ENCODE results near the gene DOCK9.

Gene DOCK9

GRCh38 chr13:98794498-98794897 is 183.4 kb downstream of the DOCK9 start:
- Histone ChIP-seq H3K4ac (ENCODE audit: low read depth, low read length) (no peak overlapping the region), H4K91ac (ENCODE audit: low read depth, low read length) (no peak overlapping the region), H3K27me3 (ENCODE audit: insufficient read depth, low read length) (no peaks in the 10 kb centered on the region), H3K79me2 (ENCODE audit: control insufficient read depth, insufficient read depth, low read length, poor library complexity) (no peaks in the 10 kb centered on the region), H3K9ac (ENCODE audit: low read length) (no peak overlapping the region), H2BK12ac (ENCODE audit: low read length) (no peak overlapping the region), H3K79me1 (ENCODE audit: low read length) (no peaks in the 10 kb centered on the region), H2BK5ac (ENCODE audit: low read depth, low read length, poor library complexity) (no peak overlapping the region), H3K27ac (ENCODE audit: low read depth, low read length) (no peak overlapping the region), H3K18ac (ENCODE audit: low read length) (no peak overlapping the region), H3K9me3 (ENCODE audit: insufficient read depth, low read depth, low read length) (no peaks in the 10 kb centered on the region), H3K36me3 (ENCODE audit: control insufficient read depth in 1 of 2, insufficient read depth in 2 of 2, low read length in 2 of 2) (peaks cover 18 to 38% of the 10 kb centered on the region in 2 experiments), H3K4me3 (ENCODE audit: low read depth, low read length) (no peak overlapping the region), H4K12ac (ENCODE audit: low read depth, low read length) (no peak overlapping the region), H2AK5ac (ENCODE audit: low read length) (no peak overlapping the region), H4K8ac (ENCODE audit: low read depth, low read length) (no peak overlapping the region), H2AFZ (ENCODE audit: insufficient read depth, low read length, poor library complexity) (no peak overlapping the region), H3K4me1 (ENCODE audit: control insufficient read depth in 1 of 2, insufficient read depth in 2 of 2, low read length in 2 of 2) (peaks cover 0 to 2% of the 10 kb centered on the region in 2 experiments), H3K23ac (ENCODE audit: low read length) (no peak overlapping the region), H3K4me2 (ENCODE audit: low read length) (no peak overlapping the region), H2BK120ac (ENCODE audit: insufficient read depth, low read length, poor library complexity) (no peak overlapping the region), H3K14ac (ENCODE audit: low read length) (no peak overlapping the region)
- no peak for DNase-seq
- WGBS (ENCODE audit: extremely low coverage, insufficient coverage, insufficient read length): no CpG with 5 or more reads among the region's 12 CpGs

- Histone ChIP-seq H3K36me3 (ENCODE audit: control insufficient read depth in 1 of 2, insufficient read depth in 2 of 2, low read length in 2 of 2) (peaks cover 18 to 34% of the 10 kb centered on the region in 2 experiments), H3K18ac (ENCODE audit: low read length) (no peak overlapping the region), H2AK5ac (ENCODE audit: low read length) (no peak overlapping the region), H3K27me3 (ENCODE audit: insufficient read depth, low read length) (no peaks in the 10 kb centered on the region), H3K14ac (ENCODE audit: low read length) (no peak overlapping the region), H3K4me3 (ENCODE audit: low read depth, low read length) (no peak overlapping the region), H3K9me3 (ENCODE audit: insufficient read depth, low read depth, low read length) (no peaks in the 10 kb centered on the region), H4K12ac (ENCODE audit: low read depth, low read length) (no peak overlapping the region), H3K79me1 (ENCODE audit: low read length) (no peaks in the 10 kb centered on the region), H3K4me2 (ENCODE audit: low read length) (no peak overlapping the region), H3K4me1 (ENCODE audit: control insufficient read depth in 1 of 2, insufficient read depth in 2 of 2, low read length in 2 of 2) (peaks cover 0 to 2% of the 10 kb centered on the region in 2 experiments), H2BK12ac (ENCODE audit: low read length) (no peak overlapping the region), H4K91ac (ENCODE audit: low read depth, low read length) (no peak overlapping the region), H2BK120ac (ENCODE audit: insufficient read depth, low read length, poor library complexity) (no peak overlapping the region), H2BK5ac (ENCODE audit: low read depth, low read length, poor library complexity) (no peak overlapping the region), H3K23ac (ENCODE audit: low read length) (no peak overlapping the region), H3K79me2 (ENCODE audit: control insufficient read depth, insufficient read depth, low read length, poor library complexity) (no peaks in the 10 kb centered on the region), H3K9ac (ENCODE audit: low read length) (no peak overlapping the region), H4K8ac (ENCODE audit: low read depth, low read length) (no peak overlapping the region), H2AFZ (ENCODE audit: insufficient read depth, low read length, poor library complexity) (no peak overlapping the region), H3K4ac (ENCODE audit: low read depth, low read length) (no peak overlapping the region), H3K27ac (ENCODE audit: low read depth, low read length) (no peak overlapping the region)
- no CpG with 5 or more reads among the region's 11 CpGs for WGBS (ENCODE audit: extremely low coverage, insufficient coverage, insufficient read length)
- DNase-seq: no peak
These were observed 184.9 kb downstream of the DOCK9 start for GRCh38 chr13:98792785-98793495.

- Histone ChIP-seq H3K27me3 (ENCODE audit: insufficient read depth, low read length) (no peaks in the 10 kb centered on the region), H3K36me3 (ENCODE audit: control insufficient read depth in 1 of 2, insufficient read depth in 2 of 2, low read length in 2 of 2) (peaks cover 18 to 33% of the 10 kb centered on the region in 2 experiments), H4K8ac (ENCODE audit: low read depth, low read length) (no peak overlapping the region), H2BK120ac (ENCODE audit: insufficient read depth, low read length, poor library complexity) (no peak overlapping the region), H3K9ac (ENCODE audit: low read length) (no peak overlapping the region), H3K4me2 (ENCODE audit: low read length) (no peak overlapping the region), H3K4me3 (ENCODE audit: low read depth, low read length) (no peak overlapping the region), H2BK12ac (ENCODE audit: low read length) (no peak overlapping the region), H3K9me3 (ENCODE audit: insufficient read depth, low read depth, low read length) (no peaks in the 10 kb centered on the region), H2AK5ac (ENCODE audit: low read length) (no peak overlapping the region), H3K4ac (ENCODE audit: low read depth, low read length) (no peak overlapping the region), H2AFZ (ENCODE audit: insufficient read depth, low read length, poor library complexity) (no peak overlapping the region), H3K18ac (ENCODE audit: low read length) (no peak overlapping the region), H4K91ac (ENCODE audit: low read depth, low read length) (no peak overlapping the region), H3K4me1 (ENCODE audit: control insufficient read depth in 1 of 2, insufficient read depth in 2 of 2, low read length in 2 of 2) (peaks cover 0 to 2% of the 10 kb centered on the region in 2 experiments), H3K27ac (ENCODE audit: low read depth, low read length) (no peak overlapping the region), H4K12ac (ENCODE audit: low read depth, low read length) (no peak overlapping the region), H3K79me2 (ENCODE audit: control insufficient read depth, insufficient read depth, low read length, poor library complexity) (no peaks in the 10 kb centered on the region), H2BK5ac (ENCODE audit: low read depth, low read length, poor library complexity) (no peak overlapping the region), H3K79me1 (ENCODE audit: low read length) (no peaks in the 10 kb centered on the region), H3K14ac (ENCODE audit: low read length) (no peak overlapping the region), H3K23ac (ENCODE audit: low read length) (no peak overlapping the region)
- no peak for DNase-seq
- no CpG with 5 or more reads among the region's 9 CpGs for WGBS (ENCODE audit: extremely low coverage, insufficient coverage, insufficient read length)
These were observed 185.5 kb downstream of the DOCK9 start for GRCh38 chr13:98792321-98792720.

DNA sequence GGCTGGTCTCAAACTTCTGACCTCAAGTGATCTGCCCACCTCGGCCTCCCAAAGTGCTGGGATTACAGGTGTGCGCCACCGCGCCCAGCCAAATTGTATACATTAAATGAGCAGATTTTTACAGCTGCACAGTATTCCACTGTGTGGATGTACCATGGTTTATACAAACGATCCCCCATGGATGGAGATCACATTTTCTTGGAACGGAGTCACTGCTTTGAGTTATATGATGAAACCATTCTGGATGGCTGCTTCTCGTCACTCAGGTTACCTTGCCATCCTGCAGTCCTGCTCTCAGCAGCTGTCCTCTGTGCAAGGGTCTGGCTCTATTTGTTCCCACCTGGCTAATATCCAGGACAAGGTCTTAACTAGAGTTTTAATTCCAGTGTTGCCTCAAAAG is 186.3 kb downstream of the DOCK9 start:
- no peak overlapping the region for H2BK5ac ChIP-seq (ENCODE audit: low read depth, low read length, poor library complexity)
- H3K23ac ChIP-seq (ENCODE audit: low read length): no peak overlapping the region
- H3K14ac ChIP-seq (ENCODE audit: low read length): no peak overlapping the region
- no peaks in the 10 kb centered on the region for H3K79me2 ChIP-seq (ENCODE audit: control insufficient read depth, insufficient read depth, low read length, poor library complexity)
- H3K4ac ChIP-seq (ENCODE audit: low read depth, low read length): no peak overlapping the region
- H3K9me3 ChIP-seq (ENCODE audit: insufficient read depth, low read depth, low read length): no peaks in the 10 kb centered on the region
- no peak overlapping the region for H4K91ac ChIP-seq (ENCODE audit: low read depth, low read length)
- no peaks in the 10 kb centered on the region for H3K79me1 ChIP-seq (ENCODE audit: low read length)
- DNase-seq: no peak
- no peak overlapping the region for H3K27ac ChIP-seq (ENCODE audit: low read depth, low read length)
- H3K4me2 ChIP-seq (ENCODE audit: low read length): no peak overlapping the region
- H2AFZ ChIP-seq (ENCODE audit: insufficient read depth, low read length, poor library complexity): no peak overlapping the region
- H3K4me1 ChIP-seq (ENCODE audit: control insufficient read depth in 1 of 2, insufficient read depth in 2 of 2, low read length in 2 of 2): no peaks in the 10 kb centered on the region
- H3K27me3 ChIP-seq (ENCODE audit: insufficient read depth, low read length): no peaks in the 10 kb centered on the region
- no peak overlapping the region for H4K12ac ChIP-seq (ENCODE audit: low read depth, low read length)
- H3K4me3 ChIP-seq (ENCODE audit: low read depth, low read length): no peak overlapping the region
- no peak overlapping the region for H2BK12ac ChIP-seq (ENCODE audit: low read length)
- no peak overlapping the region for H3K9ac ChIP-seq (ENCODE audit: low read length)
- H2AK5ac ChIP-seq (ENCODE audit: low read length): no peak overlapping the region
- no peak overlapping the region for H3K18ac ChIP-seq (ENCODE audit: low read length)
- WGBS (ENCODE audit: extremely low coverage, insufficient coverage, insufficient read length): no CpG with 5 or more reads among the region's 7 CpGs
- H2BK120ac ChIP-seq (ENCODE audit: insufficient read depth, low read length, poor library complexity): no peak overlapping the region
- peaks cover 13 to 27% of the 10 kb centered on the region in 2 experiments for H3K36me3 ChIP-seq (ENCODE audit: control insufficient read depth in 1 of 2, insufficient read depth in 2 of 2, low read length in 2 of 2)
- H4K8ac ChIP-seq (ENCODE audit: low read depth, low read length): no peak overlapping the region

Measured in trophoblast cell (in vitro differentiated cells and primary cell).